Measurements from ENCODE around the gene MMP21. TPM values are rescaled to one million over a fixed set of nuclear protein-coding genes. Genes with fewer than 3 reads are reported as not detected.

The MMP21 gene
- total and polyA plus RNA-seq, 2 experiments from 2014 or later: not detected

DNA sequence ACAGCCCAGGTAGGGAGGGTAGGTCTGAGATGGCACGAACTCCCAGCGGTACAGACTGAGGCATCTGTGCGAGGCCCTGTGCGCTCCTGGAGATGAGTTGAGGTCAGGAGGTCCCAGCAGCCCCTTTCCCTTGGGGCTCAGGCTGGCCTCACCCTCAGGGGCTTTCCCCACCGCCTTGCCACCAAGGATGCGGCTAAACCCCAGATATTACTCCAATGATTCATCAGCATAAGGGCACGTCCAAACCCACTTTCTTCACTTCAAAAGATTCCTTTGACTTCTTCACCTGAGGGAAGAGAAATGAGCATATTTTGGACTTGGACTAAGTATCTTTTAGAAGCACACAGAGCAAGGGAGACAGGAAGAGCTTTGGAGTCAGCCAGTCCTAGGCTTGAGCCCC is 27.1 kb upstream of the MMP21 start:
- Mint-ChIP-seq H3K36me3 (ENCODE audit: low read depth) (peaks cover 53% of the 10 kb centered on the region), H3K27me3 (ENCODE audit: insufficient read depth, low read depth, poor library complexity) (peaks cover 5% of the 10 kb centered on the region)

More for the DNA sequence above, 27.1 kb upstream of the MMP21 start:
- Histone ChIP-seq H3K4me3 (no peak overlapping the region), H2AFZ (no peak overlapping the region), H3K27me3 (ENCODE audit: insufficient read depth) (no peaks in the 10 kb centered on the region), H3K4me1 (ENCODE audit: insufficient read depth) (no peaks in the 10 kb centered on the region), H3K79me2 (replicated peaks; ENCODE audit: insufficient read depth) (no peaks in the 10 kb centered on the region), H4K20me1 (replicated peaks; ENCODE audit: insufficient read depth) (no peaks in the 10 kb centered on the region; the same call in 1 of the 2 replicates), H3K36me3 (ENCODE audit: insufficient read depth) (no peaks in the 10 kb centered on the region), H3F3A (replicated peaks; ENCODE audit: low read depth) (no peaks in the 10 kb centered on the region), H3K4me2 (no peak overlapping the region), H3K9me2 (ENCODE audit: insufficient read depth) (peaks cover 8% of the 10 kb centered on the region; the same call in 1 of the 2 replicates), H3K27ac (ENCODE audit: low read depth) (no peak overlapping the region)
- ATAC-seq: no peak
- Mint-ChIP-seq H3K9me3 (no peaks in the 10 kb centered on the region), H3K4me1 (peaks cover 8% of the 10 kb centered on the region), H3K27ac (no peak overlapping the region), H3K4me3 (no peak overlapping the region)
- no peak for DNase-seq (ENCODE audit: low spot score)
- TF ChIP-seq, protein P1, sequence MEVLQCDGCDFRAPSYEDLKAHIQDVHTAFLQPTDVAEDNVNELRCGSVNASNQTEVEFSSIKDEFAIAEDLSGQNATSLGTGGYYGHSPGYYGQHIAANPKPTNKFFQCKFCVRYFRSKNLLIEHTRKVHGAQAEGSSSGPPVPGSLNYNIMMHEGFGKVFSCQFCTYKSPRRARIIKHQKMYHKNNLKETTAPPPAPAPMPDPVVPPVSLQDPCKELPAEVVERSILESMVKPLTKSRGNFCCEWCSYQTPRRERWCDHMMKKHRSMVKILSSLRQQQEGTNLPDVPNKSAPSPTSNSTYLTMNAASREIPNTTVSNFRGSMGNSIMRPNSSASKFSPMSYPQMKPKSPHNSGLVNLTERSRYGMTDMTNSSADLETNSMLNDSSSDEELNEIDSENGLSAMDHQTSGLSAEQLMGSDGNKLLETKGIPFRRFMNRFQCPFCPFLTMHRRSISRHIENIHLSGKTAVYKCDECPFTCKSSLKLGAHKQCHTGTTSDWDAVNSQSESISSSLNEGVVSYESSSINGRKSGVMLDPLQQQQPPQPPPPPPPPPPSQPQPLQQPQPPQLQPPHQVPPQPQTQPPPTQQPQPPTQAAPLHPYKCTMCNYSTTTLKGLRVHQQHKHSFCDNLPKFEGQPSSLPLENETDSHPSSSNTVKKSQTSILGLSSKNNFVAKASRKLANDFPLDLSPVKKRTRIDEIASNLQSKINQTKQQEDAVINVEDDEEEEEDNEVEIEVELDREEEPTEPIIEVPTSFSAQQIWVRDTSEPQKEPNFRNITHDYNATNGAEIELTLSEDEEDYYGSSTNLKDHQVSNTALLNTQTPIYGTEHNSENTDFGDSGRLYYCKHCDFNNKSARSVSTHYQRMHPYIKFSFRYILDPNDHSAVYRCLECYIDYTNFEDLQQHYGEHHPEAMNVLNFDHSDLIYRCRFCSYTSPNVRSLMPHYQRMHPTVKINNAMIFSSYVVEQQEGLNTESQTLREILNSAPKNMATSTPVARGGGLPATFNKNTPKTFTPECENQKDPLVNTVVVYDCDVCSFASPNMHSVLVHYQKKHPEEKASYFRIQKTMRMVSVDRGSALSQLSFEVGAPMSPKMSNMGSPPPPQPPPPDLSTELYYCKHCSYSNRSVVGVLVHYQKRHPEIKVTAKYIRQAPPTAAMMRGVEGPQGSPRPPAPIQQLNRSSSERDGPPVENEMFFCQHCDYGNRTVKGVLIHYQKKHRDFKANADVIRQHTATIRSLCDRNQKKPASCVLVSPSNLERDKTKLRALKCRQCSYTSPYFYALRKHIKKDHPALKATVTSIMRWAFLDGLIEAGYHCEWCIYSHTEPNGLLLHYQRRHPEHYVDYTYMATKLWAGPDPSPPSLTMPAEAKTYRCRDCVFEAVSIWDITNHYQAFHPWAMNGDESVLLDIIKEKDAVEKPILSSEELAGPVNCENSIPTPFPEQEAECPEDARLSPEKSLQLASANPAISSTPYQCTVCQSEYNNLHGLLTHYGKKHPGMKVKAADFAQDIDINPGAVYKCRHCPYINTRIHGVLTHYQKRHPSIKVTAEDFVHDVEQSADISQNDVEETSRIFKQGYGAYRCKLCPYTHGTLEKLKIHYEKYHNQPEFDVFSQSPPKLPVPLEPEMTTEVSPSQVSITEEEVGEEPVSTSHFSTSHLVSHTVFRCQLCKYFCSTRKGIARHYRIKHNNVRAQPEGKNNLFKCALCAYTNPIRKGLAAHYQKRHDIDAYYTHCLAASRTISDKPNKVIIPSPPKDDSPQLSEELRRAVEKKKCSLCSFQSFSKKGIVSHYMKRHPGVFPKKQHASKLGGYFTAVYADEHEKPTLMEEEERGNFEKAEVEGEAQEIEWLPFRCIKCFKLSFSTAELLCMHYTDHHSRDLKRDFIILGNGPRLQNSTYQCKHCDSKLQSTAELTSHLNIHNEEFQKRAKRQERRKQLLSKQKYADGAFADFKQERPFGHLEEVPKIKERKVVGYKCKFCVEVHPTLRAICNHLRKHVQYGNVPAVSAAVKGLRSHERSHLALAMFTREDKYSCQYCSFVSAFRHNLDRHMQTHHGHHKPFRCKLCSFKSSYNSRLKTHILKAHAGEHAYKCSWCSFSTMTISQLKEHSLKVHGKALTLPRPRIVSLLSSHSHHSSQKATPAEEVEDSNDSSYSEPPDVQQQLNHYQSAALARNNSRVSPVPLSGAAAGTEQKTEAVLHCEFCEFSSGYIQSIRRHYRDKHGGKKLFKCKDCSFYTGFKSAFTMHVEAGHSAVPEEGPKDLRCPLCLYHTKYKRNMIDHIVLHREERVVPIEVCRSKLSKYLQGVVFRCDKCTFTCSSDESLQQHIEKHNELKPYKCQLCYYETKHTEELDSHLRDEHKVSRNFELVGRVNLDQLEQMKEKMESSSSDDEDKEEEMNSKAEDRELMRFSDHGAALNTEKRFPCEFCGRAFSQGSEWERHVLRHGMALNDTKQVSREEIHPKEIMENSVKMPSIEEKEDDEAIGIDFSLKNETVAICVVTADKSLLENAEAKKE (CRISPR knock-in tag; IDR thresholded peaks at IDR 0.05): no peak
- TF ChIP-seq NANOG (IDR thresholded peaks at IDR 0.05; ENCODE audit: borderline replicate concordance) (no peak), CREB1 (CRISPR knock-in tag; IDR thresholded peaks at IDR 0.05; ENCODE audit: low read depth) (no peak), ZNF114 (CRISPR knock-in tag; IDR thresholded peaks at IDR 0.05) (no peak), STAT1 (IDR thresholded peaks at IDR 0.05; ENCODE audit: unreplicated experiment) (no peak), EZH2phosphoT487 (IDR thresholded peaks at IDR 0.05; ENCODE audit: unreplicated experiment) (no peak), POLR2AphosphoS5 (IDR thresholded peaks at IDR 0.05; ENCODE audit: low read depth) (no peak), ZNF331 (CRISPR knock-in tag; IDR thresholded peaks at IDR 0.05; ENCODE audit: low read depth) (no peak), EZH2 (IDR thresholded peaks at IDR 0.05; ENCODE audit: low read depth, unreplicated experiment) (no peak), JUNB (IDR thresholded peaks at IDR 0.05; ENCODE audit: unreplicated experiment) (no peak)
- TF ChIP-seq, protein P2, sequence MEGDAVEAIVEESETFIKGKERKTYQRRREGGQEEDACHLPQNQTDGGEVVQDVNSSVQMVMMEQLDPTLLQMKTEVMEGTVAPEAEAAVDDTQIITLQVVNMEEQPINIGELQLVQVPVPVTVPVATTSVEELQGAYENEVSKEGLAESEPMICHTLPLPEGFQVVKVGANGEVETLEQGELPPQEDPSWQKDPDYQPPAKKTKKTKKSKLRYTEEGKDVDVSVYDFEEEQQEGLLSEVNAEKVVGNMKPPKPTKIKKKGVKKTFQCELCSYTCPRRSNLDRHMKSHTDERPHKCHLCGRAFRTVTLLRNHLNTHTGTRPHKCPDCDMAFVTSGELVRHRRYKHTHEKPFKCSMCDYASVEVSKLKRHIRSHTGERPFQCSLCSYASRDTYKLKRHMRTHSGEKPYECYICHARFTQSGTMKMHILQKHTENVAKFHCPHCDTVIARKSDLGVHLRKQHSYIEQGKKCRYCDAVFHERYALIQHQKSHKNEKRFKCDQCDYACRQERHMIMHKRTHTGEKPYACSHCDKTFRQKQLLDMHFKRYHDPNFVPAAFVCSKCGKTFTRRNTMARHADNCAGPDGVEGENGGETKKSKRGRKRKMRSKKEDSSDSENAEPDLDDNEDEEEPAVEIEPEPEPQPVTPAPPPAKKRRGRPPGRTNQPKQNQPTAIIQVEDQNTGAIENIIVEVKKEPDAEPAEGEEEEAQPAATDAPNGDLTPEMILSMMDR (conservative IDR thresholded peaks at IDR 0.05; ENCODE audit: low read depth in 2 of 2): no peak
- TF ChIP-seq, protein P3, sequence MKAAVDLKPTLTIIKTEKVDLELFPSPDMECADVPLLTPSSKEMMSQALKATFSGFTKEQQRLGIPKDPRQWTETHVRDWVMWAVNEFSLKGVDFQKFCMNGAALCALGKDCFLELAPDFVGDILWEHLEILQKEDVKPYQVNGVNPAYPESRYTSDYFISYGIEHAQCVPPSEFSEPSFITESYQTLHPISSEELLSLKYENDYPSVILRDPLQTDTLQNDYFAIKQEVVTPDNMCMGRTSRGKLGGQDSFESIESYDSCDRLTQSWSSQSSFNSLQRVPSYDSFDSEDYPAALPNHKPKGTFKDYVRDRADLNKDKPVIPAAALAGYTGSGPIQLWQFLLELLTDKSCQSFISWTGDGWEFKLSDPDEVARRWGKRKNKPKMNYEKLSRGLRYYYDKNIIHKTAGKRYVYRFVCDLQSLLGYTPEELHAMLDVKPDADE (IDR thresholded peaks at IDR 0.05): no peak
- TF ChIP-seq, protein P4, sequence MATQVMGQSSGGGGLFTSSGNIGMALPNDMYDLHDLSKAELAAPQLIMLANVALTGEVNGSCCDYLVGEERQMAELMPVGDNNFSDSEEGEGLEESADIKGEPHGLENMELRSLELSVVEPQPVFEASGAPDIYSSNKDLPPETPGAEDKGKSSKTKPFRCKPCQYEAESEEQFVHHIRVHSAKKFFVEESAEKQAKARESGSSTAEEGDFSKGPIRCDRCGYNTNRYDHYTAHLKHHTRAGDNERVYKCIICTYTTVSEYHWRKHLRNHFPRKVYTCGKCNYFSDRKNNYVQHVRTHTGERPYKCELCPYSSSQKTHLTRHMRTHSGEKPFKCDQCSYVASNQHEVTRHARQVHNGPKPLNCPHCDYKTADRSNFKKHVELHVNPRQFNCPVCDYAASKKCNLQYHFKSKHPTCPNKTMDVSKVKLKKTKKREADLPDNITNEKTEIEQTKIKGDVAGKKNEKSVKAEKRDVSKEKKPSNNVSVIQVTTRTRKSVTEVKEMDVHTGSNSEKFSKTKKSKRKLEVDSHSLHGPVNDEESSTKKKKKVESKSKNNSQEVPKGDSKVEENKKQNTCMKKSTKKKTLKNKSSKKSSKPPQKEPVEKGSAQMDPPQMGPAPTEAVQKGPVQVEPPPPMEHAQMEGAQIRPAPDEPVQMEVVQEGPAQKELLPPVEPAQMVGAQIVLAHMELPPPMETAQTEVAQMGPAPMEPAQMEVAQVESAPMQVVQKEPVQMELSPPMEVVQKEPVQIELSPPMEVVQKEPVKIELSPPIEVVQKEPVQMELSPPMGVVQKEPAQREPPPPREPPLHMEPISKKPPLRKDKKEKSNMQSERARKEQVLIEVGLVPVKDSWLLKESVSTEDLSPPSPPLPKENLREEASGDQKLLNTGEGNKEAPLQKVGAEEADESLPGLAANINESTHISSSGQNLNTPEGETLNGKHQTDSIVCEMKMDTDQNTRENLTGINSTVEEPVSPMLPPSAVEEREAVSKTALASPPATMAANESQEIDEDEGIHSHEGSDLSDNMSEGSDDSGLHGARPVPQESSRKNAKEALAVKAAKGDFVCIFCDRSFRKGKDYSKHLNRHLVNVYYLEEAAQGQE (IDR thresholded peaks at IDR 0.05; ENCODE audit: unreplicated experiment): no peak
